ENCODE results near the gene ZNF14. TPM values are rescaled to one million over a fixed set of nuclear protein-coding genes. Genes with fewer than 3 reads are reported as not detected.
"Not testable (repeated sequence)": the region's sequence is repeated elsewhere in the genome, so short reads cannot be mapped to it uniquely, and the experiment has no call there.

Gene ZNF14
- polyA plus RNA-seq, 3 donors = 0.88 to 2.1 (median 1.2) TPM

DNA sequence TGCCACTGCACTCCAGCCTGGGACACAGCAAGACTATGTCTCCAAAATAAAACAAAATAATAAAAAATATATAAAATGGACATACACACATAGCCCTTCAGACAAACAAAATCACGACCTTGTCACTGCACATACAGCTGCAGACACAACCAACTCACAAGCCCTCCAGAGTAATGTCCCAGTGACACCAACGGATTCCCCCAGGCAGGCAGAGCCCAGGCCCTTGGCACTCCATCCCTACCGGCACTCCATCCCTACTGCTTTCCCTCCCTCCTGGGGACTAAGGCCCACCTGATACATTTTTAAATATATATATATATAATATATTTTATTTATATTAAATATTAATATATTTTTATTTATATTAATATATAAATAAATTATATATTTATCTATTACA lies 45.8 kb downstream of the ZNF14 start:
- H3K9ac ChIP-seq (ENCODE audit: insufficient read depth, low read length, poor library complexity, severe bottlenecking) = no peak overlapping the region
- intact Hi-C loops (cut with micrococcal nuclease) = no loop called here
- H3K27ac Mint-ChIP-seq = no peak overlapping the region

GRCh38 chr19:19686580-19686979 lies 46.3 kb downstream of the ZNF14 start:
- Histone ChIP-seq H3K4me3 (replicated peaks in 1 of 3; ENCODE audit: low read depth in 2 of 3, low read length in 3 of 3) (no peak overlapping the region), H3K27ac (ENCODE audit: low read depth in 1 of 2, low read length in 2 of 2) (no peak overlapping the region), H3K4me1 (ENCODE audit: control insufficient read depth in 1 of 2, insufficient read depth in 2 of 2, low read length in 2 of 2) (no peaks in the 10 kb centered on the region), H3K27me3 (ENCODE audit: control insufficient read depth in 2 of 2, insufficient read depth in 2 of 2, low read length in 2 of 2) (no peaks in the 10 kb centered on the region), H3K9ac (ENCODE audit: insufficient read depth, low read length, poor library complexity, severe bottlenecking) (no peak overlapping the region), H3K79me2 (ENCODE audit: insufficient read depth, low read length) (no peaks in the 10 kb centered on the region), H3K9me3 (replicated peaks in 1 of 2; ENCODE audit: control insufficient read depth in 1 of 2, insufficient read depth in 1 of 2, low read length in 2 of 2) (peaks cover 74 to 78% of the 10 kb centered on the region in 2 donors), H3K36me3 (replicated peaks in 1 of 2; ENCODE audit: control insufficient read depth in 1 of 2, insufficient read depth in 2 of 2, low read length in 2 of 2) (no peaks in the 10 kb centered on the region), H3K4me2 (replicated peaks; ENCODE audit: extremely low read depth, low read length, poor library complexity, severe bottlenecking) (no peak overlapping the region), H2AFZ (ENCODE audit: insufficient read depth, low read depth, low read length, poor library complexity, severe bottlenecking) (no peak overlapping the region), H4K20me1 (ENCODE audit: insufficient read depth, low read length) (no peaks in the 10 kb centered on the region)
- TF ChIP-seq, protein P1, sequence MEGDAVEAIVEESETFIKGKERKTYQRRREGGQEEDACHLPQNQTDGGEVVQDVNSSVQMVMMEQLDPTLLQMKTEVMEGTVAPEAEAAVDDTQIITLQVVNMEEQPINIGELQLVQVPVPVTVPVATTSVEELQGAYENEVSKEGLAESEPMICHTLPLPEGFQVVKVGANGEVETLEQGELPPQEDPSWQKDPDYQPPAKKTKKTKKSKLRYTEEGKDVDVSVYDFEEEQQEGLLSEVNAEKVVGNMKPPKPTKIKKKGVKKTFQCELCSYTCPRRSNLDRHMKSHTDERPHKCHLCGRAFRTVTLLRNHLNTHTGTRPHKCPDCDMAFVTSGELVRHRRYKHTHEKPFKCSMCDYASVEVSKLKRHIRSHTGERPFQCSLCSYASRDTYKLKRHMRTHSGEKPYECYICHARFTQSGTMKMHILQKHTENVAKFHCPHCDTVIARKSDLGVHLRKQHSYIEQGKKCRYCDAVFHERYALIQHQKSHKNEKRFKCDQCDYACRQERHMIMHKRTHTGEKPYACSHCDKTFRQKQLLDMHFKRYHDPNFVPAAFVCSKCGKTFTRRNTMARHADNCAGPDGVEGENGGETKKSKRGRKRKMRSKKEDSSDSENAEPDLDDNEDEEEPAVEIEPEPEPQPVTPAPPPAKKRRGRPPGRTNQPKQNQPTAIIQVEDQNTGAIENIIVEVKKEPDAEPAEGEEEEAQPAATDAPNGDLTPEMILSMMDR (IDR thresholded peaks at IDR 0.05) = no peak
- peaks cover 1 to 20% of the 10 kb centered on the region in 2 donors for H3K36me3 Mint-ChIP-seq
- H3K9me3 Mint-ChIP-seq = peaks cover 24 to 79% (median 74%) of the 10 kb centered on the region in 7 donors
- H3K4me3 Mint-ChIP-seq = no peak overlapping the region
- H3K4me1 Mint-ChIP-seq = no peaks in the 10 kb centered on the region
- intact Hi-C loops (cut with micrococcal nuclease) = no loop called here
- no peaks in the 10 kb centered on the region for H3K27me3 Mint-ChIP-seq (ENCODE audit: low read depth in 3 of 3)
- peak overlapping the region in 1 of 7 donors; percentile 7 for H3K27ac Mint-ChIP-seq
- 100% methylated on average over 1 of the region's 6 CpGs for WGBS (ENCODE audit: insufficient coverage)
- no peak for DNase-seq

More for the DNA sequence above, 45.8 kb downstream of the ZNF14 start:
- no peak overlapping the region for H3K4me2 ChIP-seq (replicated peaks; ENCODE audit: extremely low read depth, low read length, poor library complexity, severe bottlenecking)
- H3K79me2 ChIP-seq (ENCODE audit: insufficient read depth, low read length) = no peaks in the 10 kb centered on the region
- H2AFZ ChIP-seq (ENCODE audit: insufficient read depth, low read depth, low read length, poor library complexity, severe bottlenecking) = no peak overlapping the region
- H3K4me3 Mint-ChIP-seq = no peak overlapping the region
- no peak for DNase-seq
- no peaks in the 10 kb centered on the region for H4K20me1 ChIP-seq (ENCODE audit: insufficient read depth, low read length)
- TF ChIP-seq, protein P1 (IDR thresholded peaks at IDR 0.05) = no peak
- no peak overlapping the region for H3K27ac ChIP-seq (ENCODE audit: low read depth in 1 of 2, low read length in 2 of 2)
- peaks cover 74 to 78% of the 10 kb centered on the region in 2 donors for H3K9me3 ChIP-seq (replicated peaks in 1 of 2; ENCODE audit: control insufficient read depth in 1 of 2, insufficient read depth in 1 of 2, low read length in 2 of 2)
- no peaks in the 10 kb centered on the region for H3K36me3 ChIP-seq (replicated peaks in 1 of 2; ENCODE audit: control insufficient read depth in 1 of 2, insufficient read depth in 2 of 2, low read length in 2 of 2)
- peaks cover 21 to 80% (median 74%) of the 10 kb centered on the region in 7 donors for H3K9me3 Mint-ChIP-seq
- no CpG with 5 or more reads among the region's 3 CpGs for WGBS (ENCODE audit: insufficient coverage)
- H3K4me1 ChIP-seq (ENCODE audit: control insufficient read depth in 1 of 2, insufficient read depth in 2 of 2, low read length in 2 of 2) = no peaks in the 10 kb centered on the region
- no peaks in the 10 kb centered on the region for H3K27me3 Mint-ChIP-seq (ENCODE audit: low read depth in 3 of 3)
- no peak overlapping the region for H3K4me3 ChIP-seq (replicated peaks in 1 of 3; ENCODE audit: low read depth in 2 of 3, low read length in 3 of 3)
- no peaks in the 10 kb centered on the region for H3K27me3 ChIP-seq (ENCODE audit: control insufficient read depth in 2 of 2, insufficient read depth in 2 of 2, low read length in 2 of 2)
- H3K36me3 Mint-ChIP-seq = peaks cover 1 to 20% of the 10 kb centered on the region in 2 donors
- no peaks in the 10 kb centered on the region for H3K4me1 Mint-ChIP-seq

DNA sequence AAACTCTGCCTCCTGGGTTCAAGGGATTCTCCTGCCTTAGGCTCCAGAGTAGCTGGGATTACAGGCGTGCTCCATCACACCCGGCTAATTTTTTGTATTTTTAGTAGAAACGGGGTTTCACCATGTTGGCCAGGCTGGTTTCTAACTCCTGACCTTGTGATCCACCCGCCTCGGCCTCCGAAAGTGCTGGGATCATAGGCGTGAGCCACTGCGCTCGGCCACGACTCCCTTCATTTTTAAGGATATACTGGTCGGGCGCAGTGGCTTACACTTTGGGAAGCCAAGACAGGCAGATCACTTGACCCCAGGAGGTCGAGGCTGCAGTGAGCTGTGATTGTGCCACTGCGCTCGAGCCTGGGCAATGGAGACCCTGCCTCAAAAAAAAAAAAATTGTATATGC lies 46.8 kb downstream of the ZNF14 start:
- H3K27ac Mint-ChIP-seq; H3K27me3 Mint-ChIP-seq (ENCODE audit: low read depth in 3 of 3); intact Hi-C loops (cut with micrococcal nuclease); H2AFZ ChIP-seq (ENCODE audit: insufficient read depth, low read depth, low read length, poor library complexity, severe bottlenecking); H4K20me1 ChIP-seq (ENCODE audit: insufficient read depth, low read length); H3K9ac ChIP-seq (ENCODE audit: insufficient read depth, low read length, poor library complexity, severe bottlenecking); H3K27me3 ChIP-seq (ENCODE audit: control insufficient read depth in 2 of 2, insufficient read depth in 2 of 2, low read length in 2 of 2); H3K27ac ChIP-seq (ENCODE audit: low read depth in 1 of 2, low read length in 2 of 2); H3K36me3 ChIP-seq (replicated peaks in 1 of 2; ENCODE audit: control insufficient read depth in 1 of 2, insufficient read depth in 2 of 2, low read length in 2 of 2); H3K4me1 ChIP-seq (ENCODE audit: control insufficient read depth in 1 of 2, insufficient read depth in 2 of 2, low read length in 2 of 2); H3K79me2 ChIP-seq (ENCODE audit: insufficient read depth, low read length); H3K4me3 ChIP-seq (replicated peaks in 1 of 3; ENCODE audit: low read depth in 2 of 3, low read length in 3 of 3); H3K4me2 ChIP-seq (replicated peaks; ENCODE audit: extremely low read depth, low read length, poor library complexity, severe bottlenecking); H3K4me3 Mint-ChIP-seq; H3K4me1 Mint-ChIP-seq; DNase-seq: not testable (repeated sequence)
- Mint-ChIP-seq H3K9me3 (peaks cover 28 to 79% (median 74%) of the 10 kb centered on the region in 7 donors), H3K36me3 (peaks cover 2 to 25% of the 10 kb centered on the region in 2 donors)
- WGBS (ENCODE audit: insufficient coverage) = 97% methylated on average over 13 of the region's 15 CpGs
- peaks cover 74 to 79% of the 10 kb centered on the region in 2 donors for H3K9me3 ChIP-seq (replicated peaks in 1 of 2; ENCODE audit: control insufficient read depth in 1 of 2, insufficient read depth in 1 of 2, low read length in 2 of 2)
